ENCODE results near the gene PPDPF.

PPDPF gene

DNA sequence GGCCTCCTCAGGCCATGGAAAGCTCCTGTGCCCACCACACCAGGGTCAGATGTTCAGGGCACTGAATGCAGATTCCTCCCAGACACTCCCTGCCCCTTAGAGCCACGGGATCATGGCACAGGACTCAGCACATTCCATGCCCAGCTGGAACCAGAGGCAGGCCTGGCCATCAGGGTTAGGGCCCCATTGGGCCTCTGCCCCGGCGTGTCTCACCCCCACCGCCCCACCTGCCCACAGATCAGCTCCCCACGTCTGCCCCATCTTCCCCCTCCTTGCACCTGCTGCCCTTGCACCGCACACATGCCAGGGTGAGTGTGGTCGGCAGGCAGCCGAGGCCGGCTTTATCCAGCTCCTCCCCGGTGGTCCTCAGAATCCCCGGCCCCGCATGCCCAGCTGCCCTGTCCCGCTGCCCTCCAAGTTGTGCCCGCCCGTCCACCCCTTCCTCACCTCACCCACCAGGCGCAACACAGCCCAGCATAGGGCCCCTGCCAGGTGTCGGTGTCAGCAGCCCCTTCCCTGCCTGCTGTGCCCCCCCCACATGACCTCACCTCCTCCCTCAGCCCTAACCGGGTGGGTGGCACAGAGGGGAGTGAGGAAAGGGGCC is 29.2 kb downstream of the PPDPF start:
- Histone ChIP-seq H3K27ac (no peak overlapping the region), H3K9me3 (no peaks in the 10 kb centered on the region), H3K27me3 (peaks cover 0 to 84% of the 10 kb centered on the region in 2 donors), H3K4me1 (peaks cover 0 to 19% (median 9%) of the 10 kb centered on the region in 4 donors), H3K4me3 (no peak overlapping the region), H3K36me3 (no peaks in the 10 kb centered on the region)
- intact Hi-C loops (cut with DNase I; ENCODE audit: low total_unique reads) = loop anchor here (5.0 kb wide), 1 partner anchor 238 kb away; no protein-coding TSS in a partner anchor
- TF ChIP-seq, protein P1, sequence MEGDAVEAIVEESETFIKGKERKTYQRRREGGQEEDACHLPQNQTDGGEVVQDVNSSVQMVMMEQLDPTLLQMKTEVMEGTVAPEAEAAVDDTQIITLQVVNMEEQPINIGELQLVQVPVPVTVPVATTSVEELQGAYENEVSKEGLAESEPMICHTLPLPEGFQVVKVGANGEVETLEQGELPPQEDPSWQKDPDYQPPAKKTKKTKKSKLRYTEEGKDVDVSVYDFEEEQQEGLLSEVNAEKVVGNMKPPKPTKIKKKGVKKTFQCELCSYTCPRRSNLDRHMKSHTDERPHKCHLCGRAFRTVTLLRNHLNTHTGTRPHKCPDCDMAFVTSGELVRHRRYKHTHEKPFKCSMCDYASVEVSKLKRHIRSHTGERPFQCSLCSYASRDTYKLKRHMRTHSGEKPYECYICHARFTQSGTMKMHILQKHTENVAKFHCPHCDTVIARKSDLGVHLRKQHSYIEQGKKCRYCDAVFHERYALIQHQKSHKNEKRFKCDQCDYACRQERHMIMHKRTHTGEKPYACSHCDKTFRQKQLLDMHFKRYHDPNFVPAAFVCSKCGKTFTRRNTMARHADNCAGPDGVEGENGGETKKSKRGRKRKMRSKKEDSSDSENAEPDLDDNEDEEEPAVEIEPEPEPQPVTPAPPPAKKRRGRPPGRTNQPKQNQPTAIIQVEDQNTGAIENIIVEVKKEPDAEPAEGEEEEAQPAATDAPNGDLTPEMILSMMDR (IDR thresholded peaks at IDR 0.05) = no peak
- no peak for DNase-seq

DNA sequence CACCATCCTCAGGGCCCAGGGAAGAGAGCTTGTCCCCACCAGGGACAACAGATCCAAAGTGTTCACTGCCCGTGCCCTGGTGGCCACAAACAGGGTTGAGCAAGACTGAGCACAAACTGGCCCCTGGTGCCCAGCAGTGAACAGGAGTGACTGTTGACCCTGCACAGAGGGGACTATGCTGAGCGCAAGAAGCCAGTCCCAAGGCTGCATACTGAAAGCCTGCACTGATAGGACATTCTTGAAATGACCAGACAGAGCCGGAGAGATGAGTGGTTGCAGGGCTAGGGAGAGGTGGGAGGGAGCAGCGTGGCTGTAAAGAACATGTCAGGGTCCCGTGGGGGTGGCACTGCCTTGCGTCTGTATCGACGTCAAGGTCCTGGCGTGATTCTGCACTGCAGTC is 30.5 kb downstream of the PPDPF start:
- H3K4me1 ChIP-seq = peaks cover 0 to 19% (median 9%) of the 10 kb centered on the region in 4 donors
- no peaks in the 10 kb centered on the region for H3K9me3 ChIP-seq
- TF ChIP-seq, protein P1 (IDR thresholded peaks at IDR 0.05) = no peak

GRCh38 chr20:63552481-63553249 is 32.1 kb downstream of the PPDPF start:
- Histone ChIP-seq H3K4me1 (peaks cover 0 to 15% (median 9%) of the 10 kb centered on the region in 4 donors), H3K4me3 (no peak overlapping the region), H3K9me3 (no peaks in the 10 kb centered on the region), H3K36me3 (no peaks in the 10 kb centered on the region), H3K27ac (no peak overlapping the region), H3K27me3 (peaks cover 0 to 59% of the 10 kb centered on the region in 2 donors)
- intact Hi-C loops (cut with DNase I; ENCODE audit: low total_unique reads) = no loop called here
- DNase-seq = no peak
- TF ChIP-seq, protein P1 (IDR thresholded peaks at IDR 0.05) = no peak

More for the DNA sequence above, 30.5 kb downstream of the PPDPF start:
- no peaks in the 10 kb centered on the region for H3K36me3 ChIP-seq
- intact Hi-C loops (cut with DNase I; ENCODE audit: low total_unique reads) = no loop called here
- no peak overlapping the region for H3K27ac ChIP-seq
- H3K4me3 ChIP-seq = no peak overlapping the region
- no peak for DNase-seq
- peaks cover 0 to 75% of the 10 kb centered on the region in 2 donors for H3K27me3 ChIP-seq

GRCh38 chr20:63553251-63553932 is 32.8 kb downstream of the PPDPF start:
- H3K36me3 ChIP-seq = peaks cover 0 to 5% (median 3%) of the 10 kb centered on the region in 3 donors
- H3K4me3 ChIP-seq = peak overlapping the region; percentile 40 to 49
- no peak overlapping the region for H3K27ac ChIP-seq
- peaks cover 0 to 14% (median 9%) of the 10 kb centered on the region in 4 donors for H3K4me1 ChIP-seq
- H3K9me3 ChIP-seq = no peaks in the 10 kb centered on the region
- TF ChIP-seq, protein P1 (IDR thresholded peaks at IDR 0.05) = no peak
- peaks cover 0 to 52% of the 10 kb centered on the region in 2 donors for H3K27me3 ChIP-seq
- intact Hi-C loops (cut with DNase I; ENCODE audit: low total_unique reads) = no loop called here
- peak; percentile 74 to 85 for DNase-seq

GRCh38 chr20:63553933-63554290 is 33.3 kb downstream of the PPDPF start, which contains the start of gene FNDC11:
FNDC11 (plus strand) TSS chr20:63554159; CDS start chr20:63555664, 1,505 bp downstream.
- TF ChIP-seq, protein P1 (IDR thresholded peaks at IDR 0.05) = no peak
- intact Hi-C loops (cut with DNase I; ENCODE audit: low total_unique reads) = no loop called here
- DNase-seq = no peak
- Histone ChIP-seq H3K4me3 (peak within 1 kb of the TSS; percentile 40 to 49), H3K9me3 (no peaks in the 10 kb centered on the region), H3K36me3 (peaks cover 0 to 9% (median 8%) of the 10 kb centered on the region in 3 donors), H3K4me1 (peaks cover 0 to 14% (median 9%) of the 10 kb centered on the region in 4 donors), H3K27me3 (peaks cover 0 to 46% of the 10 kb centered on the region in 2 donors), H3K27ac (no peak within 1 kb of the TSS)
